SK-N-MC (cell line): ENCODE measurements around the gene ARHGAP22.

ENCODE experiments used
- DNase-seq: peaks from one replicate; pipeline ENCODE4 v3.0.0-alpha.2; 2011; ENCODE audit warnings: low read depth, low spot score
- H3K27ac ChIP-seq: fragments of 200-600 bp; sonication (generic); 2 replicates; pipeline ENCODE4 v1.5.1; 2016; ENCODE audit warnings: mixed run types
- H3K36me3 ChIP-seq: fragments of 200-600 bp; sonication (generic); 2 replicates; pipeline ENCODE4 v1.6.1; 2017; ENCODE audit warnings: antibody characterized with exemption, low read length, mixed read lengths; ENCODE audit not compliant: insufficient read depth
- H3K4me3 ChIP-seq: fragments of 200-600 bp; sonication (generic); 2 replicates; pipeline ENCODE4 v1.5.1; 2016
- H3K9ac ChIP-seq: fragments of 200-600 bp; sonication (generic); 2 replicates; pipeline ENCODE4 v1.8.0; 2017; ENCODE audit warnings: mixed run types, mixed read lengths; ENCODE audit not compliant: insufficient read length
- H3K9me3 ChIP-seq: fragments of 200-600 bp; sonication (generic); 2 replicates; pipeline ENCODE4 v1.6.1; 2017; ENCODE audit warnings: low read depth, mild to moderate bottlenecking, antibody characterized with exemption, low read length, moderate library complexity, mixed read lengths
- EZH2 ChIP-seq: fragments of 200-600 bp; sonication (generic); IDR thresholded peaks from one replicate; pipeline ENCODE4 v1.6.1; 2017; ENCODE audit warnings: antibody characterized with exemption
- FOXP2 ChIP-seq: optimal IDR thresholded peaks from 2 replicates; pipeline ENCODE3; 2011; ENCODE audit warnings: mild to moderate bottlenecking, moderate library complexity; ENCODE audit not compliant: insufficient read depth; ENCODE audit errors: extremely low read length, control extremely low read depth
- POLR2AphosphoS5 ChIP-seq: IDR thresholded peaks from 2 replicates; pipeline ENCODE4 v1.6.1; 2012; ENCODE audit warnings: mild to moderate bottlenecking, low read depth, low read length, borderline replicate concordance

ARHGAP22 gene

GRCh38 chr10:48473704-48474103 lies 131.2 kb downstream of the ARHGAP22 start:
- no peak for DNase-seq
- Histone ChIP-seq H3K9ac (no peak overlapping the region), H3K4me3 (no peak overlapping the region), H3K27ac (no peak overlapping the region), H3K9me3 (no peaks in the 10 kb centered on the region), H3K36me3 (no peaks in the 10 kb centered on the region)
- TF ChIP-seq EZH2 (no peak), POLR2AphosphoS5 (no peak), FOXP2 (no peak)

DNA sequence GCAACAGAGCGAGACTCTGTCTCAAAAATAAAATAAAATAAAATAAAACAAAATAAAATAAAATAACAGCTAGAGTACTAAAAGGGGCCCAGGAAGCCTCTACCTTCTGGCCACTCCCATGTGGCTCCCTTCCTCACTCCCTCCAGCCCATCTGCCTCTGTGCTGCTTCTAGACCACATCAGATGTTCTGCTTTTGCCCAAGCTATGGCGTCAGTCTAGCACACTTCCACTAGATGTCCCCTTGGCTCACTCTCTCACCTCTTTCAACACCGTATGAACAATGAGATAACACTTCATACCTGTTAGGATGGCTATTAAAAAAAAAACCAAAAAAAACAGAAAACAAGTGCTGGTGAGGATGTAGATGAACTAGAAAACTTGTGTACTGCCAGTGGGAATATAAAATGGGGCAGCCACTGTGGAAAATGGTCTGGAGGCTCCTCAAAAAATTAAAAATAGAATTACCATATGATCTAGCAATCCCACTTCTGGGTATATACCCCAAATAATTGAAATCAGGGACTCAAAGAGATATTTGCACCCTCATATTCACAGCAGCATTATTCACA lies 132.3 kb downstream of the ARHGAP22 start:
- no peak overlapping the region for H3K27ac ChIP-seq
- TF ChIP-seq FOXP2 (no peak), EZH2 (no peak), POLR2AphosphoS5 (no peak)
- no peak overlapping the region for H3K9ac ChIP-seq
- no peaks in the 10 kb centered on the region for H3K9me3 ChIP-seq
- no peak for DNase-seq
- H3K36me3 ChIP-seq: no peaks in the 10 kb centered on the region
- no peak overlapping the region for H3K4me3 ChIP-seq

- no peak overlapping the region for H3K27ac ChIP-seq
- no peaks in the 10 kb centered on the region for H3K9me3 ChIP-seq
- no peak overlapping the region for H3K4me3 ChIP-seq
- DNase-seq: no peak
- H3K36me3 ChIP-seq: no peaks in the 10 kb centered on the region
- TF ChIP-seq EZH2: no peak
- no peak for TF ChIP-seq FOXP2
- no peak for TF ChIP-seq POLR2AphosphoS5
- H3K9ac ChIP-seq: no peak overlapping the region
These were observed 133.7 kb downstream of the ARHGAP22 start for GRCh38 chr10:48470893-48471805.

- no peak overlapping the region for H3K4me3 ChIP-seq
- TF ChIP-seq EZH2 (no peak), FOXP2 (no peak), POLR2AphosphoS5 (no peak)
- DNase-seq: no peak
- H3K9ac ChIP-seq: no peak overlapping the region
- no peak overlapping the region for H3K27ac ChIP-seq
- no peaks in the 10 kb centered on the region for H3K36me3 ChIP-seq
- H3K9me3 ChIP-seq: no peaks in the 10 kb centered on the region
These were observed 134.6 kb downstream of the ARHGAP22 start for GRCh38 chr10:48470115-48470892.

- no peaks in the 10 kb centered on the region for H3K9me3 ChIP-seq
- H3K36me3 ChIP-seq: no peaks in the 10 kb centered on the region
- DNase-seq: no peak
- H3K27ac ChIP-seq: no peak overlapping the region
- H3K9ac ChIP-seq: no peak overlapping the region
- TF ChIP-seq EZH2 (no peak), POLR2AphosphoS5 (no peak), FOXP2 (no peak)
- no peak overlapping the region for H3K4me3 ChIP-seq
These were observed 135.3 kb downstream of the ARHGAP22 start for GRCh38 chr10:48469516-48470020.

GRCh38 chr10:48468866-48469511 lies 135.9 kb downstream of the ARHGAP22 start:
- DNase-seq: no peak
- no peak for TF ChIP-seq FOXP2
- TF ChIP-seq POLR2AphosphoS5: no peak
- no peak for TF ChIP-seq EZH2
- Histone ChIP-seq H3K9ac (no peak overlapping the region), H3K4me3 (no peak overlapping the region), H3K27ac (no peak overlapping the region), H3K36me3 (no peaks in the 10 kb centered on the region), H3K9me3 (no peaks in the 10 kb centered on the region)

DNA sequence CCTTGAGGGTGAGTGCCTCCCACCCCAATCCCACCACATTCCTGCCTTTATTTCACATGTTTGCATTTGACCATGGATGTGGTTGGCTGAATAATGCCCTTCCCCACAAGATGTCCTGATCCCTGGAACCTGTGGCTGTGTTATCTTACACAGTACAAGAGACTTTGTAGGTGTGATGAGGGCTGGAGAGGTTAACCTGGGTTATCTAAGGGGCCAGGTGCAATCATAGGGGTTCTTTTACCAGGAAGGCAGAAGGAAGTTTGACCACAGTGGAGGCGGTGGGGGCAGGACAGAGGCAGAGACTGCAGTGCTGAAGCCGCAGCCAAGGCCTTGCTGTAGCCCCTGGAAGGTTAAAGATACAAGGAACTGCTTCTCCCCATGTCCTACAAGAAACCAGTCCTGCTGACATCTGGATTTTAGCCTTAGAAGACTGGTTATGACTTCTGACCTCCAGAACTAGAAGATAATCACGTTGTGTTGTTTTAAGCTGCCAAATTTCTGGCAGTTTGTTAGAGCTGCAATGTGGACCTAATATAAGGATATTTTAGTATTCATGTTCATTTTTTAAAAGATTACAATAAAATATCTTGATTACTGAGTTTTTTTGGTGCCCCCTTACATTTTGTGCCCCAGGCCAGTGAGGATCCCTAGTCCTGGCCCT lies 136.6 kb downstream of the ARHGAP22 start:
- Histone ChIP-seq H3K36me3 (no peaks in the 10 kb centered on the region), H3K9me3 (no peaks in the 10 kb centered on the region), H3K4me3 (no peak overlapping the region), H3K27ac (no peak overlapping the region), H3K9ac (no peak overlapping the region)
- DNase-seq: no peak
- TF ChIP-seq POLR2AphosphoS5 (no peak), EZH2 (no peak), FOXP2 (no peak)

DNA sequence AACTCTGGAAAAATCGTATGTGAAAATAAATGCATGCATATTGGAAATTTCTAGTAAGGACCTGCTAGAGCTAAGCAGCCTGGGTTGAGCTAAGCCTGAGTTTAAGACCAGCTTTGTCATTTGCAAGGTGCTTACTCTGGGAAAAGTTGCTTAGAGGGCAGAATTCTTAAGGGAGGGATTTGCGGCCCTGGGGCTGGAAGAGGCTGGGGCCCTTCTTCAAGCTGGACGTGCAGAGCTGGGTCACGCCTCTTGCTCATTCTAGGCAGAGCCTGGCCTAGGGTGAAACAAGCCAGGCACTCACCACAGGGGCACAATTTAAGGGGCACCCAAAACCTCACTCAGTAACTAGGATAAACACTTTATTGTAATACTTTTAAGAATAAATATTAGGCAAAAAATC lies 137.2 kb downstream of the ARHGAP22 start:
- H3K9me3 ChIP-seq: no peaks in the 10 kb centered on the region
- H3K9ac ChIP-seq: no peak overlapping the region
- no peak for TF ChIP-seq POLR2AphosphoS5
- no peak for TF ChIP-seq FOXP2
- H3K36me3 ChIP-seq: no peaks in the 10 kb centered on the region
- H3K27ac ChIP-seq: no peak overlapping the region
- DNase-seq: no peak
- no peak overlapping the region for H3K4me3 ChIP-seq
